ENCODE measurements around the gene AFAP1L1.

Gene AFAP1L1

GRCh38 chr5:149271716-149272563 is at the start of gene AFAP1L1:
TSS of gene AFAP1L1 (plus strand) at chr5:149271859. CDS start at chr5:149271969, 110 bp downstream.
- DNase-seq (ENCODE audit: low read depth), result no peak

- no peak for DNase-seq (ENCODE audit: low read depth)
Measured at GRCh38 chr5:149223081-149223848, 48.4 kb upstream of the AFAP1L1 start.

- no peak for DNase-seq (ENCODE audit: low read depth)
Measured at GRCh38 chr5:149224282-149224681, 47.4 kb upstream of the AFAP1L1 start.

- DNase-seq (ENCODE audit: low read depth), result no peak
Measured at GRCh38 chr5:149227168-149227826, 44.4 kb upstream of the AFAP1L1 start.

- no peak for DNase-seq (ENCODE audit: low read depth)
Measured at GRCh38 chr5:149228618-149229297, 42.9 kb upstream of the AFAP1L1 start.

GRCh38 chr5:149229298-149229937 is 42.2 kb upstream of the AFAP1L1 start:
- DNase-seq (ENCODE audit: low read depth), result no peak

- DNase-seq (ENCODE audit: low read depth), result no peak
Measured at GRCh38 chr5:149235841-149236240, 35.8 kb upstream of the AFAP1L1 start.

- DNase-seq (ENCODE audit: low read depth), result no peak
Measured at GRCh38 chr5:149237662-149238061, 34.0 kb upstream of the AFAP1L1 start.

GRCh38 chr5:149238540-149238939 is 33.1 kb upstream of the AFAP1L1 start:
- no peak for DNase-seq (ENCODE audit: low read depth)

GRCh38 chr5:149239917-149240316 is 31.7 kb upstream of the AFAP1L1 start:
- no peak for DNase-seq (ENCODE audit: low read depth)

GRCh38 chr5:149240354-149240998 is 31.2 kb upstream of the AFAP1L1 start:
- DNase-seq (ENCODE audit: low read depth), result peak; percentile 59

GRCh38 chr5:149242339-149242738 is 29.3 kb upstream of the AFAP1L1 start:
- DNase-seq (ENCODE audit: low read depth), result no peak

GRCh38 chr5:149246906-149247305 is 24.8 kb upstream of the AFAP1L1 start:
- no peak for DNase-seq (ENCODE audit: low read depth)

- DNase-seq (ENCODE audit: low read depth), result no peak
Measured at GRCh38 chr5:149247726-149248125, 23.9 kb upstream of the AFAP1L1 start.

- DNase-seq (ENCODE audit: low read depth), result no peak
Measured at GRCh38 chr5:149251546-149251945, 20.1 kb upstream of the AFAP1L1 start.

GRCh38 chr5:149254506-149254905 is 17.2 kb upstream of the AFAP1L1 start:
- no peak for DNase-seq (ENCODE audit: low read depth)

- DNase-seq (ENCODE audit: low read depth), result no peak
Measured at GRCh38 chr5:149256451-149256850, 15.2 kb upstream of the AFAP1L1 start.

GRCh38 chr5:149257131-149257530 is 14.5 kb upstream of the AFAP1L1 start:
- DNase-seq (ENCODE audit: low read depth), result no peak

- DNase-seq (ENCODE audit: low read depth), result no peak
Measured at GRCh38 chr5:149257889-149258705, 13.6 kb upstream of the AFAP1L1 start.

GRCh38 chr5:149260761-149261160 is 10.9 kb upstream of the AFAP1L1 start:
- no peak for DNase-seq (ENCODE audit: low read depth)

All from stimulated activated CD8-positive, alpha-beta memory T cell treated with anti-CD3 and anti-CD28 coated beads, Interleukin-12 subunit alpha, Interleukin-12 subunit beta, amount 100 ng/mL, for 4 hours (primary cell).